H9 (cell line): Measurements from ENCODE around the gene VSTM4. TPM values are rescaled to one million over a fixed set of nuclear protein-coding genes. Genes with fewer than 3 reads are reported as not detected.

Experiments used
- DNase-seq: peaks from one replicate; pipeline ENCODE4 v3.0.0-alpha.2; 2017
- H2AFZ ChIP-seq: one replicate; pipeline ENCODE4 v1.6.1; 2013; ENCODE audit warnings: mild to moderate bottlenecking, low read length, control low read depth, moderate library complexity
- H2AK5ac ChIP-seq: 2 replicates; pipeline ENCODE4 v1.6.1; 2013; ENCODE audit warnings: low read length, control low read depth, mixed read lengths; ENCODE audit not compliant: insufficient read length
- H2BK120ac ChIP-seq: one replicate; pipeline ENCODE4 v1.6.1; 2013; ENCODE audit warnings: low read depth, mild to moderate bottlenecking, low read length, control low read depth, inconsistent platforms; ENCODE audit not compliant: poor library complexity, severe bottlenecking
- H2BK12ac ChIP-seq: 2 replicates; pipeline ENCODE4 v1.6.1; 2013; ENCODE audit warnings: low read length, control low read depth, mixed read lengths, low read depth; ENCODE audit not compliant: insufficient read length
- H2BK15ac ChIP-seq: 2 replicates; pipeline ENCODE4 v1.6.1; 2013; ENCODE audit warnings: low read depth, low read length, control low read depth
- H2BK20ac ChIP-seq: one replicate; pipeline ENCODE4 v1.6.1; 2013; ENCODE audit warnings: low read depth, mild to moderate bottlenecking, low read length, control low read depth, inconsistent platforms; ENCODE audit not compliant: poor library complexity, severe bottlenecking
- H2BK5ac ChIP-seq: 2 replicates; pipeline ENCODE4 v1.6.1; 2013; ENCODE audit warnings: low read length, control low read depth, mixed read lengths; ENCODE audit not compliant: insufficient read length
- H3K14ac ChIP-seq: 2 replicates; pipeline ENCODE4 v1.6.1; 2013; ENCODE audit warnings: low read length, control low read depth; ENCODE audit not compliant: insufficient read depth
- H3K18ac ChIP-seq: 2 replicates; pipeline ENCODE4 v1.6.1; 2013; ENCODE audit warnings: low read depth, mild to moderate bottlenecking, mixed read lengths, low read length, control low read depth; ENCODE audit not compliant: insufficient read length
- H3K23ac ChIP-seq: 2 replicates; pipeline ENCODE4 v1.6.1; 2013; ENCODE audit warnings: low read length, control low read depth, mixed read lengths, low read depth; ENCODE audit not compliant: insufficient read length
- H3K23me2 ChIP-seq: 2 replicates; pipeline ENCODE4 v1.6.1; 2013; ENCODE audit warnings: low read depth, mild to moderate bottlenecking, mixed read lengths, low read length, control low read depth; ENCODE audit not compliant: insufficient read length, poor library complexity, severe bottlenecking
- H3K27ac ChIP-seq: 2 replicates; pipeline ENCODE4 v1.5.1; 2013; ENCODE audit warnings: low read length, control low read depth, mixed read lengths, low read depth; ENCODE audit not compliant: insufficient read length
- H3K27me3 ChIP-seq: 2 replicates; pipeline ENCODE4 v1.6.1; 2013; ENCODE audit warnings: low read length, control low read depth, inconsistent platforms; ENCODE audit not compliant: insufficient read depth
- H3K4ac ChIP-seq: 2 replicates; pipeline ENCODE4 v1.6.1; 2013; ENCODE audit warnings: low read depth, mild to moderate bottlenecking, control low read depth, inconsistent platforms, low read length, moderate library complexity
- H3K4me1 ChIP-seq: 2 replicates; pipeline ENCODE4 v1.6.1; 2013; ENCODE audit warnings: low read length, control low read depth, inconsistent platforms; ENCODE audit not compliant: insufficient read depth
- H3K4me2 ChIP-seq: 2 replicates; pipeline ENCODE4 v1.6.1; 2013; ENCODE audit warnings: low read length, control low read depth, mixed read lengths; ENCODE audit not compliant: insufficient read length, insufficient read depth
- H3K56ac ChIP-seq: 2 replicates; pipeline ENCODE4 v1.6.1; 2013; ENCODE audit warnings: low read depth, mild to moderate bottlenecking, mixed read lengths, low read length, control low read depth; ENCODE audit not compliant: insufficient read length
- H3K79me1 ChIP-seq: 2 replicates; pipeline ENCODE4 v1.6.1; 2013; ENCODE audit warnings: low read depth, mild to moderate bottlenecking, moderate library complexity, low read length, control low read depth, inconsistent platforms; ENCODE audit not compliant: insufficient read depth, poor library complexity, severe bottlenecking
- H3K79me2 ChIP-seq: 2 replicates; pipeline ENCODE4 v1.6.1; 2013; ENCODE audit warnings: low read length, control low read depth, inconsistent platforms; ENCODE audit not compliant: insufficient read depth
- H3K9ac ChIP-seq: 2 replicates; pipeline ENCODE4 v1.6.1; 2013; ENCODE audit warnings: low read length, control low read depth, mixed read lengths; ENCODE audit not compliant: insufficient read length; ENCODE audit errors: extremely low read depth
- H3K9me3 ChIP-seq: one replicate; pipeline ENCODE4 v1.6.1; 2013; ENCODE audit warnings: low read depth, low read length, inconsistent platforms; ENCODE audit not compliant: control insufficient read depth
- H3T11ph ChIP-seq: one replicate; pipeline ENCODE4 v1.6.1; 2013; ENCODE audit warnings: mild to moderate bottlenecking, low read length, control low read depth, inconsistent platforms
- H4K20me1 ChIP-seq: one replicate; pipeline ENCODE4 v1.6.1; 2013; ENCODE audit not compliant: control insufficient read depth, insufficient read length, insufficient read depth
- H4K5ac ChIP-seq: 2 replicates; pipeline ENCODE4 v1.6.1; 2013; ENCODE audit warnings: low read depth, mild to moderate bottlenecking, mixed read lengths, low read length, control low read depth; ENCODE audit not compliant: insufficient read length
- H4K8ac ChIP-seq: replicated peaks from 2 replicates; pipeline ENCODE4 v1.6.1; 2013; ENCODE audit warnings: low read length, control low read depth, mixed read lengths, low read depth; ENCODE audit not compliant: insufficient read length
- H4K91ac ChIP-seq: 2 replicates; pipeline ENCODE4 v1.6.1; 2013; ENCODE audit warnings: low read depth, mild to moderate bottlenecking, moderate library complexity, mixed read lengths, low read length, control low read depth; ENCODE audit not compliant: insufficient read length
- H3K27ac Mint-ChIP-seq, 3 experiments: 2 replicates in 2 of 3; 3 replicates in 1 of 3; pipeline ENCODE4 v1.8.0; 2020 to 2021; ENCODE audit warnings: mixed read lengths in 3 of 3, mild to moderate bottlenecking in 1 of 3, moderate library complexity in 1 of 3
- H3K27me3 Mint-ChIP-seq: 2 replicates; pipeline ENCODE4 v1.8.0; 2021; ENCODE audit warnings: low read depth, mild to moderate bottlenecking, moderate library complexity, mixed read lengths
- H3K36me3 Mint-ChIP-seq, 3 experiments: 2 replicates in 2 of 3; 3 replicates in 1 of 3; pipeline ENCODE4 v1.8.0; 2020 to 2021; ENCODE audit warnings: low read depth in 3 of 3, mixed read lengths in 3 of 3; ENCODE audit not compliant: insufficient read depth in 1 of 3
- H3K4me1 Mint-ChIP-seq, 2 experiments: 2 replicates each; pipeline ENCODE4 v1.8.0; 2020; ENCODE audit warnings: mixed read lengths in 2 of 2
- H3K4me3 Mint-ChIP-seq, 2 experiments: 2 replicates in 1 of 2; 3 replicates in 1 of 2; pipeline ENCODE4 v1.8.0; 2020 to 2021; ENCODE audit warnings: mild to moderate bottlenecking in 2 of 2, mixed read lengths in 2 of 2, moderate library complexity in 1 of 2
- H3K9me3 Mint-ChIP-seq, 2 experiments: 2 replicates in 1 of 2; 3 replicates in 1 of 2; pipeline ENCODE4 v1.8.0; 2020; ENCODE audit warnings: mild to moderate bottlenecking in 2 of 2, mixed read lengths in 2 of 2, moderate library complexity in 1 of 2
- CTCF ChIP-seq: fragments of 200-600 bp; sonication (generic); conservative IDR thresholded peaks from 3 replicates; pipeline ENCODE4 v1.8.0; 2021; ENCODE audit warnings: antibody characterized with exemption, mild to moderate bottlenecking
- WGBS: extraction: QIAGEN DNeasy Blood & Tissue Kit; methylation state at CpG from one replicate; pipeline ENCODE4 v1.1.7; 2013; ENCODE audit warnings: missing lambda C conversion rate, low lambda C conversion rate, mixed read lengths; ENCODE audit not compliant: insufficient read length; ENCODE audit errors: extremely low coverage; 5-methylcytosine and 5-hydroxymethylcytosine counted together
- total RNA-seq: library from RNA; stranded (reverse); gene quantifications from 2 replicates; pipeline ENCODE4 v1.2.1, GENCODE V29; 2021

The VSTM4 gene
- total RNA-seq, 1 experiment from 2014 or later = 0.44 TPM

GRCh38 chr10:49096890-49097445 is 18.4 kb downstream of the VSTM4 start:
- Mint-ChIP-seq H3K4me3 (no peak overlapping the region), H3K4me1 (peaks cover 14 to 18% of the 10 kb centered on the region in 2 experiments), H3K27me3 (peaks cover 5% of the 10 kb centered on the region; the same call in 1 of the 2 replicates), H3K36me3 (no peaks in the 10 kb centered on the region), H3K27ac (0 out of 7 replicates have a peak overlapping the region, but pooled peaks of 1 of the 3 experiments have one; percentile 7), H3K9me3 (no peaks in the 10 kb centered on the region)
- DNase-seq = no peak
- TF ChIP-seq CTCF = no peak
- Histone ChIP-seq H3K23ac (no peak overlapping the region), H2AK5ac (no peak overlapping the region), H3K79me2 (no peaks in the 10 kb centered on the region), H2AFZ (no peak overlapping the region), H2BK20ac (no peak overlapping the region), H2BK5ac (no peak overlapping the region), H3T11ph (no peak overlapping the region), H3K4me2 (no peak overlapping the region), H3K79me1 (no peaks in the 10 kb centered on the region), H3K18ac (no peak overlapping the region), H3K9me3 (no peaks in the 10 kb centered on the region), H2BK12ac (no peak overlapping the region), H3K14ac (no peak overlapping the region), H4K5ac (no peak overlapping the region), H4K91ac (no peak overlapping the region), H3K4me1 (no peaks in the 10 kb centered on the region), H2BK120ac (no peak overlapping the region), H3K4ac (no peak overlapping the region), H3K9ac (no peak overlapping the region), H3K27me3 (no peaks in the 10 kb centered on the region), H3K56ac (no peak overlapping the region), H3K27ac (no peak overlapping the region), H3K23me2 (no peaks in the 10 kb centered on the region), H2BK15ac (no peak overlapping the region), H4K8ac (no peak overlapping the region), H4K20me1 (no peaks in the 10 kb centered on the region)
- WGBS = no CpG with 5 or more reads among the region's 8 CpGs
